Amniotic epithelial cell (primary cell): Measurements from ENCODE around the gene FAM50A.

Experiments
- DNase-seq: peaks from one replicate; pipeline ENCODE4 v3.0.0-alpha.2; 2010; ENCODE audit warnings: low read depth

Gene FAM50A

DNA sequence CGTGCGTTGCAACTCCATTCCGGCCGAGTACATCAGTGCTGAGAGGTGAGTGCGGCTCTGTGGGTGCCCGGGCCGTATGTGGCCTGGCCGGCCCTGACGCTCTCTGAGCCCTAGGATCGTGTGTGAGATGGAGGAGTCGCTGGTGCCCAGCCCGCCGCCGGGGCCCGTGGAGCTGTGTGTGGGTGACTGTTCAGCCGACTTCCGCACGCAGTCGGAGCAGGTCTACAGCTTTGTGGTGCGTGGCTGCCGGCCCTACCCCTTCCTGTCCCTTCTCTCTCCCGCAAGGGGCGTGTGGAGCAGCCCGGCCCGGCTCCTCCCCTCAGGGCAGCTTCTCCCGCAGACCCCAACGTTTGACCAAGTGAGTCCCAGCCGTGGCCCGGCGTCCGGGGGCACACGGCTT lies 22.1 kb downstream of the FAM50A start:
- no peak for DNase-seq

DNA sequence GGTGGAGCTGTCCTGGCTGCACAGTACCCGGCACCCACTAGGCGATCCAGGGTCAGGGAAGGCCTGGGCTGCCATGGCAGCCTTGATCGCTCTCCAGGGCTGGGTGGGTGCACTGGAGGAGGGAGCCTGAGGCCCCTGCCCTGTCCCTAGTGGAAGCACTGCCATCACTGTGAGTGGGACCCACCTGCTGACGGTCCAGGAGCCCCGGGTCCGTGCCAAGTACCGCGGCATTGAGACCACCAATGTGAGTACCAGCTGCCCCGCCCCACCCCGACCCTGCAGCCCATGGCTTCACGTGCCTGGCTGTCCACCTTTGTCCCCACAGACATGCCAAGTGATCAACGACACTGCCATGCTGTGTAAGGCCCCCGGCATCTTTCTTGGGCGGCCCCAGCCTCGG lies 23.0 kb downstream of the FAM50A start:
- no peak for DNase-seq

DNA sequence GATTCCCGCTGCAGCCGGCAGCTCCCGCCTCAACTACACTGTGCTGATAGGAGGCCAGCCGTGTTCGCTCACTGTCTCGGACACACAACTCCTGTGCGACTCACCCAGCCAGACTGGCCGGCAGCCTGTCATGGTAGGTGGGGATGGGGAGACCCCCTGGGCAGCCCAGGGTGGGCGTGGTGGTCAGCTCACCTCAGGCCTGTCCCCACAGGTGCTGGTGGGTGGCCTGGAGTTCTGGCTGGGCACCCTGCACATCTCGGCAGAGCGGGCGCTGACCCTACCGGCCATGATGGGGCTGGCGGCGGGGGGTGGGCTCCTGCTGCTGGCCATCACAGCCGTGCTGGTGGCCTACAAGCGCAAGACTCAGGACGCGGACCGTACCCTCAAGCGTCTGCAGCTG lies 23.6 kb downstream of the FAM50A start:
- no peak for DNase-seq

DNA sequence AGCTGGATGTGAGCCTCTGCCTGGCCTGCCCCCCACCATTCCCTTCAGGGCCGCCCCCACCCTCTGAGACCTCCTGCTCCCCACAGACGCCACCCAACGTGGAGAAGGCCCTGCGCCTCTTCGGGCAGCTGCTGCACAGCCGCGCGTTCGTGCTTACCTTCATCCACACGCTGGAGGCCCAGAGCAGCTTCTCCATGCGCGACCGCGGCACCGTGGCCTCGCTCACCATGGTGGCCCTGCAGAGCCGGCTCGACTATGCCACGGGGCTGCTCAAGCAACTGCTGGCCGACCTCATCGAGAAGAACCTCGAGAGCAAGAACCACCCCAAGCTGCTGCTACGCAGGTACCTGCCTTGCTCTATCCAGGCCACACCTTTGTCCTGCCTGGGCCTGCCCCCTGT lies 24.3 kb downstream of the FAM50A start:
- no peak for DNase-seq

DNA sequence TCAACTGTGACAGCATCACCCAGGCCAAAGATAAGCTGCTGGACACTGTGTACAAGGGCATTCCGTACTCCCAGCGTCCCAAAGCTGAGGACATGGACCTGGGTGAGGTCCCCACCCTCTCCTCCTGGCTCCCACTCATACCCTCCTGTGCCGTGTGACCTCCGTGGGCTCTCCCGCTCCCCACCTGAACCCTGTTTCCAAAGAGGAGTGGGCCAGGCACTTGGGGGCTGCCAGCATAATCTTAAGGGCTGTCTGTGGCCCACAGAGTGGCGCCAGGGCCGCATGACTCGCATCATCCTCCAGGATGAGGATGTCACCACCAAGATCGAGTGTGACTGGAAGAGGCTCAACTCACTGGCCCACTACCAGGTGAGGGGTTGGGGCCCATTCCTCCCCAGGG lies 25.2 kb downstream of the FAM50A start:
- DNase-seq: no peak

DNA sequence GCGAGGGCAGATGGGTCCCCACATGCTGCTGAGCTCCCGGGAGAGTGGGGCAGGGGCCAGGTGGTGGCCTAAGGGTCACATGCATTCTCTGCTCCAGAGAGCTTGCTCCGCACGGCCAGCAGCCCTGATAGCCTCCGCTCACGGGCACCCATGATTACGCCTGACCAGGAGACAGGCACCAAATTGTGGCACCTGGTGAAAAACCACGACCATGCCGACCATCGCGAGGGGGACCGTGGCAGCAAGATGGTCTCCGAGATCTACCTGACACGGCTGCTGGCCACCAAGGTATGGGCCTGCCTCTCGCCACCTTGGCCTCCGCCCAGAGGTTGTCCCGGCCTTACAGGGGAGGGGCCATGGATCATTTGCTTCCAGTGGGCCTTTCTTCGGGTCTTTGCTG lies 25.9 kb downstream of the FAM50A start:
- DNase-seq: no peak

DNA sequence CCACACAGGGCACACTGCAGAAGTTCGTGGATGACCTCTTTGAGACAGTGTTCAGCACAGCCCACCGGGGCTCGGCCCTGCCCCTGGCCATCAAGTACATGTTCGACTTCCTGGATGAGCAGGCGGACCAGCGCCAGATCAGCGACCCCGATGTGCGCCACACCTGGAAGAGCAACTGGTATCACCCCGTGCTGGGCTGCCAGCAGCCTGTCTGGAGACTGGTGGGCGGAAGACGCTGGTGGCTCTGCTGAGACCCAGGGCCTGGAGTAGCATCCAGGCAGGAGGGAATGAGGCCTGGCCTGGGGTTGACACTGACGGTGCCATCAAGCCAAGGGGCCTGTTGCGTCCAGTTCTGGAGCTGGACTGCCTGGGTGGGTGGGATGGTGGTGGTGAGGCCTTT lies 26.5 kb downstream of the FAM50A start:
- DNase-seq: no peak

DNA sequence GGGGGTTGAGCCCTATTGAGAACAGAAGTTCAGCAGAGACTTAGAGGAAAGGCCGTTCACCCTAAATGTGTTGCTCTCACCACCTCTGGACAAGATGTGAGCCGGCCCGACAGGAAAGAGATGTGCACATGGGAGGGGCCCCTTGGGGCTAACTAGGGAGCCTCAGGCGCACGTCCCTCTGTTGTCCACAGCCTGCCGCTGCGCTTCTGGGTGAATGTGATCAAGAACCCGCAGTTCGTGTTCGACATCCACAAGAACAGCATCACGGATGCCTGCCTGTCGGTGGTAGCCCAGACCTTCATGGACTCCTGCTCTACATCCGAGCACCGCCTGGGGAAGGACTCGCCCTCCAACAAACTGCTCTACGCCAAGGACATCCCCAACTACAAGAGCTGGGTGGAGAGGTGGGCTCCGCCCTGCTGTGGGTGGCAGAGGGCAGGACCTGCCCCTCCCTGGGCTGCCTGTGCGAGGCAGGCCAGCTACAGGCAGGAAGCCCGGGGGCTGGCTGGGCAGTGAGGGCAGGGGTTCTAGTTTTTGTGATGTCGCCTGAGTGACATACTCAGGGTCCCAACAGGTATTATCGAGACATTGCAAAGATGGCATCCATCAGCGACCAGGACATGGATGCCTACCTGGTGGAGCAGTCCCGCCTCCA lies 27.1 kb downstream of the FAM50A start:
- no peak for DNase-seq

DNA sequence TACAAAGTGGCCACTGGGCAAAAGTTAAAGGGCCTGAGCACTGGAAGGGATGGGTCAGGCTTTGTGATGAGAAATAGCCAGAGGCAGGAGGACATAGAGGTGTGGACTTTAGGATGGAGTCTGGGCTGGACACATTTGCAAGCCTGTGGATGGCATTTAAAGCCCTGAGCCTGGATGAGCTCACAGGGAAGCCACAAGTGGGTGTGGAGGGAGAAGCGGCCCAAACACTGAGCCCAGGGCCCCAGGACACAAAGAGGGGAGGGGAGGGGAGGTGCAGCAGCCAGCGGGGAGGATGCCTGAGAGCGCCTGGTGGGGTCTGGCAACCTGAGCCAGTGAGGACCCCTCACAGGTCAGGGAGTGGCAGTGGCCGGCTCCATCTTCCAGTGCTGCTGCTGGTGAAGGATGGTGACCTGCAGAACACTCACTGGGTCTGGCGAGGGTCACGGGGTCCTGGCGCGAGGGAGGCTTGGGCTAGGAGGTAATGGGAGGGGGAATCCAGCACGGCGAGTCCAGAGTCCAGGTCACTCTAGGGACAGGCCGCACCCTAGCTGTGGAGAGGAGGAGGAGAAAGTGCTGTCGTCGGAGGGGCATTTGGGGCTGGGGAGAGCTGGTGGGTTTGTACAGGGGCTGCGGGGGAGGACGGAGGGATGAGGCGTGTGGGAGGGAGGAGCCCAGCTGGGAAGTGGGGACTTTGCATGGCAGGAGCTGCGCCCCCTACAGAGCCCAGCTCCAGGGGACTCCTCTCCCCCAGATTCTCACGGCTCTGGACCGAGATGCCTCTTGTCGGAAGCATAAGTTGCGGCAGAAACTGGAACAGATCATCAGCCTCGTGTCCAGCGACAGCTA lies 28.1 kb downstream of the FAM50A start:
- DNase-seq: no peak

DNA sequence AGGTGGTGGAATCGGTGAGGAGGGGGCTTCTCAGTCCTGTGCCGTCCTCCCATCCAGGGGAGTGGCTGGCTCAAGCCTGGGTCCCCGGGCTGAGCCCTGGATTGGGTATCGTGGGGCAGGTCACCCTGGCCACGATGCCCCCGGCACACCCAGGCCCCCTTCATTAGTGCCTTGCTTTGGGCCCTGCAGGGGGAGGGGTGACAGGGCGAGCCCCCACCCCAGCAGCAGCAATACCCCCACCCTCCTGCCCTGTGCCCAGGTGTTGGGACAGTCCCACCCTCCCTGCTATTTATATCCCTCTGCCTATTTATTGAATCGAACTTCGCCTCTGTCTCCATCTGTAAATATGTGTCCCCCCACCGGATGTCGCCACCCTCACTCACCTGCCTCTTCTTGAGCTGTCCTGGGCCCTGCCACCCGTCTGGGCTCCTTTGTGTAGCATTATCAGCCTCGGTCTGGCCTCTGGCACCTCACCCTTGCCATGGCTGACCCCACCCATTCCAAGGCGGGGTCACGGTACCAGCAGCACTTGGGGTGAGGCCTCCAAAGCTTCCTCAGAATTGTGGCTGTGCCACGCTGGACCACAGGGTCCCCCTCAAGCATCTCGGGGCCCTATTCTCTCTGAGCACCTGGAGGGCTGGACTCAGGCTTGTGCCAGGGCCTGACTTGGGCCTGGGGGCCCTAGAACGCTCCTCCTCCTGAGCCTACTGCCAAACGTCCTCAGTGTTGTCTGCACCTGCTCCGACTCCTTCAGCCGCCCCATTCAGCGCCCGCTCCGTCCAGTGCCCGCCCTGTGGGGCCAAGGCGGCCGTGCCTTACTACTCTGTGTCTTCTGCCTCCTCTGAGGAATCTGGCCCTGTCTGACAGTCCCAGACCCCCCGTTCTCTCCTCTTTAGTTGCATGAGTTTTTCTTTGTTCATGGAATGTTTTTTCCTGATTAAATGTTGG lies 29.0 kb downstream of the FAM50A start:
- no peak for DNase-seq

DNA sequence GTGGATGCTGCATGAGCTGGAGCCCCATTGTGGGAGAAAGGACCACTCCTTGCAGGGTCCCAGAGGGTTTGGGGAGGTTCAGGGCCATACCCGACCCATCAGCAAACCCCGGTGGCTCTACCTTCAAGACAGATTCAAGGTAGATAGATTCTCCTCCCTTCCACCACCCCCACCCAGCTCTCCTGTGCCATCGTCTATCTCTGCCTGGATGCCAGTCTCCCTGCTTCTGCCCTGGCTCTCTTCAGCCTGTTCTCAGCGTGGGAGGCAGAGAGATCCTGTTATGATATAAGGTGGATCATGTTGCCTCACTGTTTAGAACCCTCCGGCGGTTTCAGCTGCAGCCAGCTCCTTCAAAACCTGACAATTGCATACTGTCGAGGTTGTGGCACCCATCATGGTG lies 29.7 kb downstream of the FAM50A start:
- DNase-seq: no peak

DNA sequence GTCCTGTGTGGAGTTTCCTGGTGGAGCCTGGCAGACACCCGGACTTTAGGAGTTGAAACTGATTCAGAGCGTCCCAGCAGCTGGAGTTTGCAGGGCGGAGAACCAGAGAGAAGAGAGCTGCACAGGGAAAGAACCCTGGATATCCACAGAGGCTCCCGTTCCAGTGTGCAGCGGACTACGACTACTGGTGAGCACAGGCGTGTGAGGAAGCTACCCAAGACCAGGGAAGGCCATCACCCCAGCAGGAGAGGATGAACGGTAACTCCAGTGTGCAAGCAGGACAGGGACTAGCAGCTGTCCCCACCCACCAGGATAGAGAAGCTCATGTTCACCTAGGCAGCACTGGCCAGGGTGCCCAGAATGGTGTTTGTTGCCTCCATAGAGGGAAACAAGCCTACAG lies 32.9 kb downstream of the FAM50A start:
- DNase-seq: no peak

DNA sequence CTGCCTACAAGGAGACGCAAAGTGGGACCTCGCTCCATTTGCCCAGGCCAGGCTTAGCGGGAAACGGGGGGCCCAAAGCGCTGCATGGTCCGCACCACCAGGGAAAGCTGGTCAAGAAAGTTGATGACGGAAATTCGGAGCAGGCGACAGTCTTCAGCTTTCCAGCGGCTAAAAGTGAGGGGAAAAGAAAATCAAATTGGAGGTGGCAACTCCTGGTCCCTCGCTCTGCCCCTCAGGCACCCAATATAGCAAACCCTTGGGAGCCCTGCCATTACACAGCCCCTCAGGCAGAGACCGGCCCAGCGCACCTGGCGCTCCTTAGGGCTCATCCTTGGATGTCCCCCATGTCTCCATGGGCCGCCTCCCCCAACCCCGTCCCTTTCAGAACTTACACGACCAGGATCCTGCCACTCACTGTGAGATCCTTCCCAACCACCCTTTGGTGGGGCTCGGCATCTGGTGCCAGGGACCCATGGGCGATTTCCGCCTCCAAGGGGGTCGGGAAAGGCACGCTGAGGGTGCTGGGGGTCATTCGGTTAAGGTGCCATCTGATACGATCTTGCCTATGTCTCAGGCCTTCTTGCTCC lies 34.0 kb downstream of the FAM50A start:
- no peak for DNase-seq

DNA sequence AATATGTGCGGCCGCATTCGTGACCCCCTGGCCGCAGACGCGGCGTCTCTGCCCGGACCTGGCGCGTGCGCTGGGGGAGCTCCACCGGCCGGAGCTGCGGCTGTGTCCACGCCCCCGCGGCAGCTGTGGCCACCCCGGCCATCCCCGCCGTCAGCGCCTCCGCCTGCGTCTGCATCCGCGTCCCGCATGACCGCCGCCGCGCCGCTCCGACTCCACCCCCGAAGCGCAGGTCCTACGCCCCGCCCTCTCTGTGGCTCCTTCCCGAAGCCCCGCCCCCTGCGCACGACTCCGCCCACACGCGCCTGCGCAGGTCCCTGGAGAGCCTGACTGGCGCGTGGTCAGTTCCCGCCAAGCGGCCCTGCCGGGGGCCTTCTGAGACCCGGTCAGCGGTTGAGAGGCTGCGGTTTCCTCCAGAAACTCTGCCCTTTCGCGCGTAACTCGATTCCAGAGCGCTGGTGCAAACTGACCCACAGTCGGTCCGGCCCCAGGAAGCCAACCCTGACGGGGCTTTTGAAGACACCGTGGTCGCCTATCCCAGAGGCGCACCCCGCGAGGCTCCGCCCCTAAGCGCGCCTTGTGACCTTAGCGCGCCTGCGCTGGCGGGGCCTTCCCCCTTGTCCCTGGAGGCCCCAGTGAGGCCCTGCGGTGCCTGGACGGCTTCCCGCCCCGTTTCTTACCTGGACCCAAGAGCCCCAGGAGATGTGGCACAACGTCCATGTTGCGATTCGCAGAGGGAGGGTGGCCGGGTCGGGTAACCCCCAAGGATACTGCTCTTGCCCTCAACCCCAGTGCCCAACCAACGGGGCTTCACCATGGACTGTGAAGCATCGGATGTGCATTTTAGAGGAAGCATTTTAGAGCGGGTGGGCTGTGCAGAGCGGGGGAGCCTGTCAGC lies 35.0 kb downstream of the FAM50A start, which contains the start of gene LAGE3:
LAGE3 (minus strand) TSS at position 554 of the 895 bp plus-strand sequence; CDS start at position 188, 366 bp downstream.
- peak; percentile 80 for DNase-seq

DNA sequence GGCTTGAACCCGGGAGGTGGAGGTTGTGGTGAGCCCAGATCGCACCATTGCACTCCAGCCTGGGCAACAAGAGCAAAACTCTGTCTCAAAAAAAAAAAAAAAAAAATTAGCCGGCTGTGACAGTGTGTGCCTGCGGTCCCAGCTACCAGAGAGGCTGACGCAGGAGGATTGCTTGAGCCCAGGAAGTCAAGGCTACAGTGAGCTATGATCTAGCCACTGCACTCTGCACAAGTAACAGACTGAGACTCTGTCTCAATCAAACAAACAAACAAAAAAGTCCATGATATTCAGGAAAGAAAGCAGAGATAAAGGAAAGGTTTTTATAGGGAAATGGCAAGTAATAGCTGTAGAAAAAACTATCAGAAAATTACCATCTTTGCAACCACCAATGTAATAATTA lies 37.3 kb downstream of the FAM50A start:
- no peak for DNase-seq

DNA sequence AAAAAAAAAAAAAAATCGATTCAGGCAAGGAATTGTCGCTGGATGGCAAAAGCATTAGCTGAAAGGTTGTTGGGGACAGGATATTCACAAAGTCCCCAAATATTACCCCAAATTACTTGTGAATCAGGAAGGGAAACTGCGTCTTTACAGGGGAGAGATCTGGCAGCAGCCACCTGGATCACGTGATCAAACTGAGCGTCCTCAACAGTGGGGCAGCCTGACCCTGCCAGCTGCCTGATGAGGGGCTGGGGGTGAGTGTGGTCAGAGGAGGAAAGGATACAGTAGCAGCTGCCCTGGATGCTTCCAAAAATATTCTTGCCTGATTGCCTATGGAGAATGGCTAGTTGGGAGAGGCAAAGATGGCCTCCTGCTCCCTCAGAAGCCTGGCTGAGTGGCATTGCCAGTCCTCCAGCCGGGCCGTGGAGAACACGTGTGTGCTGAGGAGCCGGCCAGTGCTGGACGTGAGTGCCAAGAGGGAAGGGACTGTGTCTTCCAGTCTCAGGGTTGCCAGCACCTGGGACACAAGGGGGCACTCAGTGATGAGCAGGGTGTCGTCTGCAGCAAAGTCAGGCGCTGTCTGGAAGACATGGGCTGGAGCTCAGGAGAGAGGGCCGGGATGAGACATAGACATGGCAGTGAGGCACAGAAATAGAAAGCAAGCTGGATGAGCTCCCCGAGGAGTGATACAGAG lies 38.1 kb downstream of the FAM50A start:
- DNase-seq: no peak

DNA sequence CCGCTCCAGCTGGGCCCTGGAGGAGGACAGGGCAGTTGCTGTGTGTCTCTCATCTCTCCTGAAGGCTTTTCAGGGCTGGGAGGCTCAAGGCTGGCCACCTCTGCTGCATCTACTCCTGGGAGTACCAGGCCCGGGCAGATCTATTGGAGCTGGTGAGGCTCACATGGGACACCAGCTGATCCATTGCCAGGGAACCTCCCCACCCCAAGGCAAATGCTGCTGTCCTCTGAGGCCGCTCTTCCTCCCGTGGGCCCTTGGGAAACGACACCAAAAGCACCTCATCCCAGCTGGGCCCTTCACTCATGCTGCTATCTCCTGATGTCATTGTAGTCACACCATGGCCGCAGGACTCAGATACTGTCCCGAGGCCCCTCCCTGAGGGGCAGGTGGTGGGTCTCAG lies 38.8 kb downstream of the FAM50A start:
- no peak for DNase-seq

DNA sequence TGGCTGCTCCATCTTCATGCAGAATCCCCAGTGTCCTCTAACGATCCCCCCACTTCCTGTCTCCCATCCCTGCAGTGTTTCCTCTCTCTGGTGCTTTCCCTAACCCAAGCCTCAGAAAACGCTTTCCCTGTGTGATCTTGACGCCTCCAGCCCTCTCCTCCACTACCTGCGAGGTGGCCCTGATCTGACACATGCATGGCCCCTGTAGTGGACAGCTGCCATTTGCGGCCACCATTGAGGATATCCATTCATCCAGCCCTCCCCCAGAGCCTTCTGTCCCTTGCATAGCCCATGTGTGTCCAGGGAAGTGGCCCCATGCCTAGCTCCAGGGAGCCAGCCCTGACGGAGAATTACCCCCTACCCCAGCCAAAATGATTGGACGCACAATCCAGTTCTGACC lies 39.4 kb downstream of the FAM50A start:
- DNase-seq: no peak

DNA sequence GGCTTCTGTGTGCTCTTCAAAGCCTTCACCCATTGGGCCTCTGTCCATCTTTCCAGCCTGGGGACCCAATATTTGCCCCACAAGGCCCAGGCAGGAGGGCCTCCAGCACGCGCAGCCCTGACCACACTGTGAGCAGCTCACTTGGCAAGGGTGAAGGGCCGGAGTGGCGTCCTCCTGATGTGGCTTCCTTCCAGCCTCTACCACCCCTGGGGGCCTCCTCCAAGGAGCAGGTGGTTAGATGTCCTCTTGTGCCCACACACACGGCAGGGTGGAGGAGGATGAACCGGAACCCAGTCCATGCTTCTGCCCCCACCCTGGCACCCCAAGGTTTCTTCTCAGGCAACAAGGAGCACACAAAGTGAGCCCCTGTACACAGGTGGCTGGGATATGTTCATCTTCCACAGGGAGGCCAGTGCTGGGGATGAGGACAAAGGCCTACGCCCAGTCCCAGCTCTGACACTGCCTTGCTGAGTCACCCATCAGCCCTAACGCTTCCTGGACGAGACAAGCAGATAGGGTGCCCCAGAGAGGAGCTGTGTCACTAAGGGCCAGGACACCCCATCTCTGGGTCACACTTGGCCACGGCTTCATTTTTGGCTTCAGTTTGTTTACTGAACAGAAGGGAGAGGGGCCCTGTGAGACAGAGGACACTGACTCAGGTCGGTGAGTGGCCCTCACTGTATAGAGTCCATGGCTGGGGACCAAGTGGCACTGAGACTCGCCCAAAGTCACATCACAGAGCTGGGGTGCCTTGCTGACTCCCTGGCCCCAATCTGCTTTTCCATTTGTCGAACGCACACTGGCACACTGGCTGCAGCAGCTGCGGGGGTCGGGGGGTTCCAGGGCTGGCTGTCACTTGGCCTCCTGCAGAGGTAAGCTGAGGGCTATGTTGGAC lies 40.6 kb downstream of the FAM50A start:
- DNase-seq: no peak
